GM12891 (cell line): ENCODE results near the gene THSD4.

Source experiments
- POLR2A ChIP-seq: IDR thresholded peaks from 2 replicates; pipeline ENCODE4 v1.6.1; 2011; ENCODE audit warnings: low read depth, low read length, control low read depth
- POLR2AphosphoS5 ChIP-seq: IDR thresholded peaks from 2 replicates; pipeline ENCODE4 v1.6.1; 2011; ENCODE audit warnings: low read depth, low read length, control low read depth
- SPI1 ChIP-seq: IDR thresholded peaks from 2 replicates; pipeline ENCODE4 v1.6.1; 2011; ENCODE audit warnings: low read depth, low read length, control low read depth
- TAF1 ChIP-seq: IDR thresholded peaks from 2 replicates; pipeline ENCODE4 v1.6.1; 2011; ENCODE audit warnings: low read depth, low read length, control low read depth

DNA sequence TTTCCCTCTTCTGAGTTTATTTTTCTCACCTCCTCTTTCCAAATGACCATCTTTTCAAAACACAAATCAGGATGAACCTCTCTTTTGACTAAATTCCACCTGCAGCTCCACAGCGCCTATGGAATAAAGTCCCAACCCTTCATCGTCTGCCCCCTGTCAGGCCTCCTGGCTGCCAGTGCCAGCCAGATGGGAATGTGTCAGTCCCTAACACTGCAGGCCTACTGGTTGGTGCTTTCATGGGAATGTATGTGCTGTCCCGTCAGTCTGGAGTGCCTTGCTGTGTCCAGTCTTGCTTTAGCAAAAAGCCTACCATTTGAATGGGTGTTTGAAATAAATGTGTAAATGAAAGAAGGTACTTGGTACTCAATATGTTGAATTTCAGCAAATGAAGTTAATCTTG lies 310.1 kb downstream of the THSD4 start:
- TF ChIP-seq POLR2AphosphoS5 = no peak
- TF ChIP-seq POLR2A = no peak
- TF ChIP-seq TAF1 = no peak
- TF ChIP-seq SPI1 = no peak
